Measurements from ENCODE around the gene SEMA4A. TPM values are rescaled to one million over a fixed set of nuclear protein-coding genes. Genes with fewer than 3 reads are reported as not detected.

Gene SEMA4A
- total and polyA plus RNA-seq, 2 of the 8 experiments (the other 6 are each of a cell fraction or from before 2014, with no cell fraction given) = 7.3 to 10.6 TPM

GRCh38 chr1:156114919-156115513 is 38.4 kb upstream of the SEMA4A start (continued):
- TF ChIP-seq BCL11A (IDR thresholded peaks at IDR 0.05; ENCODE audit: low read depth in 2 of 2, low read length in 2 of 2) = no peak
